ENCODE results near the gene BTRC.

Gene BTRC

GRCh38 chr10:101451261-101451660, 97.3 kb downstream of the BTRC start:
- peak; percentile 6 for FAIRE-seq
- no peak for TF ChIP-seq POLR2A (IDR thresholded peaks at IDR 0.05; ENCODE audit: low read depth, low read length)
- no peak for DNase-seq (ENCODE audit: insufficient read length, low spot score)

DNA sequence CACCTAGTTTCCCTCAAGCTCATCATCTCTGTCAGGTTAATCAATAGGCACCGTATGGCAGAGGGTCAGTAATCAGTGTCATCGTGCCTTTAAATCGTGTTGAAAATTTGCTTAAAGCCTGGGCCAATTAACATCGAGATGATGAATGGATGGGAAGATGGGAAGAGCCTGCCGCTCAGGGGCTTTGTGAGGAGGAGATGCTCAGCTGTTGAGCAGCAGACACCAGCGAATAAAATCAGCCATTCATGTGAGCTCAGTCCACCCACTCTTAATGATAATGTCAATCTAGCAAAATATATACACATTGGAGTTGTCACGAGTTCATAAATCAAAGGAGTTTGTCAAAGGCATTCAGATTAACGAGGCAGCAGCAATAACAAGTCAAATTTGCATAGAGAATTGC, 97.7 kb downstream of the BTRC start:
- DNase-seq (ENCODE audit: insufficient read length, low spot score) (no peak), FAIRE-seq (no peak)
- TF ChIP-seq POLR2A (IDR thresholded peaks at IDR 0.05; ENCODE audit: low read depth, low read length): no peak

DNA sequence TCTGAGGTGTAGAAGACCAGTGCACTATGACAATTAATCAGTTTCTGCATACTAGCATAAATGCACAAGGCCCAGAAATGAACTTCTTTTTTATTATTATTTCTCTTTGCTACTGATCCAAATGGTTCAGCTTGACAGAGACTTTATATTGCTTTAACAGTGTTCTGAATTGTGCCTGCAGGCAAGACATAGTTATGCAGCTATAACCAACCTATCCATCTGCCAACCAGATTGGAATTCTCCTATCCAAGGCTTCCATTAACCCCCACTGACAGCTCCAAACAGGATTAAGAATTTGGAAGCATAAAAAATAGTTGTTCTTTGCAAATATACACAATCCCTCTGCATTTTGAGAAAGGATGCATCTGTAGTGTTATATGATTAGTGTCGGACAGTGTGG, 98.2 kb downstream of the BTRC start:
- FAIRE-seq (no peak), DNase-seq (ENCODE audit: insufficient read length, low spot score) (no peak)
- no peak for TF ChIP-seq POLR2A (IDR thresholded peaks at IDR 0.05; ENCODE audit: low read depth, low read length)

- DNase-seq (ENCODE audit: insufficient read length, low spot score) (no peak), FAIRE-seq (no peak)
- no peak for TF ChIP-seq POLR2A (IDR thresholded peaks at IDR 0.05; ENCODE audit: low read depth, low read length)
These were observed 98.6 kb downstream of the BTRC start for GRCh38 chr10:101452593-101452992.

- no peak for DNase-seq (ENCODE audit: insufficient read length, low spot score)
- no peak for FAIRE-seq
- no peak for TF ChIP-seq POLR2A (IDR thresholded peaks at IDR 0.05; ENCODE audit: low read depth, low read length)
These were observed 99.4 kb downstream of the BTRC start for GRCh38 chr10:101453318-101453717.

- no peak for FAIRE-seq
- TF ChIP-seq POLR2A (IDR thresholded peaks at IDR 0.05; ENCODE audit: low read depth, low read length): no peak
These were observed 100.1 kb downstream of the BTRC start for GRCh38 chr10:101453791-101454718.

GRCh38 chr10:101458869-101459268, 104.9 kb downstream of the BTRC start:
- FAIRE-seq (no peak), DNase-seq (ENCODE audit: insufficient read length, low spot score) (no peak)
- TF ChIP-seq POLR2A (IDR thresholded peaks at IDR 0.05; ENCODE audit: low read depth, low read length): no peak

More at GRCh38 chr10:101453791-101454718, 100.1 kb downstream of the BTRC start:
- no peak for DNase-seq (ENCODE audit: insufficient read length, low spot score)

DNA sequence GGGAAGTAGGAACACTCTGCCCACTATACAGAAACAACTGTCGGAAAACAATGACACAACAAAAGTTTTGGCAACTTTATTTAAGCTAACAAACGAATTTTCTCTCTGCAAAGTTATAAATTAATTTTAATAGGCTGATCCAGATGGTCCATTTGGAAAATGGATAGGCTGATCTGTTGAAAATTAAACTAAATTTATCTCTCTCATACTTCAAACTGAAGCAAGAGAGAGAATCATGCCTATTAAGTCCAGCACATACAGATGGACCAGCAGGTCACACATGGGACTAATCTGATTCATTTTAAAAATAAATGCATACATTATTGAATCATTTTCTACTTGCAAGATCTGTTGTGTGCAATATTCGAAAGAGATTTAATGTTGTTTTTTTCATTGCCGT, 110.1 kb downstream of the BTRC start:
- DNase-seq (ENCODE audit: insufficient read length, low spot score): no peak
- no peak for TF ChIP-seq POLR2A (IDR thresholded peaks at IDR 0.05; ENCODE audit: low read depth, low read length)
- FAIRE-seq: no peak

DNA sequence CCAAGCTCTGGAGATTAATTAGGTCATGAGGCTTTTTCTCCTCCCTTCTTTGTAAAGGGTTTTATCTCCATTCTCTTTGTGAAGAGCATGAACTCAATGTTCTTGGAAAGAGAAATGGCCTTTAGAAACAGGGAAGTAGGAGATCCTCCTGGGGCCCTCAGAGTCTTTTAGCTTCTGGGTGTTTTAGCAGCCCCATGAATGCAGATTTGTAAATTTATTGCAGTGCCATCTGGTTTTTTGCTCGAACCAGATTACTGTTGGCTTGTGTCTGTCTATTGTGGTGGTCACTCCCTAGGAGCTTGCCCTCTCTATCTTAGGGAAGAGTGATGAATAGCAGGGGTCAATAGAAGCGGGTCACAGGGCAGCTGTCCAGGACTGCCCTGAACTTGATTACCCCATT, 110.6 kb downstream of the BTRC start:
- TF ChIP-seq POLR2A (IDR thresholded peaks at IDR 0.05; ENCODE audit: low read depth, low read length): no peak
- no peak for DNase-seq (ENCODE audit: insufficient read length, low spot score)
- no peak for FAIRE-seq

GRCh38 chr10:101466016-101466912, 112.3 kb downstream of the BTRC start:
- no peak for FAIRE-seq
- no peak for TF ChIP-seq POLR2A (IDR thresholded peaks at IDR 0.05; ENCODE audit: low read depth, low read length)
- DNase-seq (ENCODE audit: insufficient read length, low spot score): no peak

DNA sequence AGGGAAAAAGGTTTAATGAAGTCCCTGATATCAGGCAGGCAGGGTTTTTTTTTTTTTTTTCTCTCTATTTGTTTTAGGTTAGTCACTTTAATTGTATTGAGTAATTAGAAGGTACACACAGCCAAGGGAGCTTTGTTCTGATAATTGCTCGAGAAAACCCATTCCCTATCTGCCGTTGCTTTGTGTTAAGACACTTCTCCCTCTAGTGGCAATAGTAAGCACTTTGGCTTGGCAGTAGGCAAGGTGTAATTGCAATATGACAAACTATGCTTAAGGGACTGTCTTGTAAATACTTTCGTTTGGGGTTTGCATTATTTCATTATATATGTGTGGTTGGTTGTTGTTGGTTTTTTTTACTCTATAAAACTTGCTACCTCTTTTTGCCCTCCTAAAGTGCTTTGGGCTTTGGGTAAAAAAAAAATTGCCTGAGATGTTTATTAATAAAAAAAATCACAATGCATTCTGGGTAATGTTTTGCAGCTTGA, 113.4 kb downstream of the BTRC start:
- DNase-seq (ENCODE audit: insufficient read length, low spot score): peak; percentile 29
- peak; percentile 96 for FAIRE-seq
- no peak for TF ChIP-seq POLR2A (IDR thresholded peaks at IDR 0.05; ENCODE audit: low read depth, low read length)

DNA sequence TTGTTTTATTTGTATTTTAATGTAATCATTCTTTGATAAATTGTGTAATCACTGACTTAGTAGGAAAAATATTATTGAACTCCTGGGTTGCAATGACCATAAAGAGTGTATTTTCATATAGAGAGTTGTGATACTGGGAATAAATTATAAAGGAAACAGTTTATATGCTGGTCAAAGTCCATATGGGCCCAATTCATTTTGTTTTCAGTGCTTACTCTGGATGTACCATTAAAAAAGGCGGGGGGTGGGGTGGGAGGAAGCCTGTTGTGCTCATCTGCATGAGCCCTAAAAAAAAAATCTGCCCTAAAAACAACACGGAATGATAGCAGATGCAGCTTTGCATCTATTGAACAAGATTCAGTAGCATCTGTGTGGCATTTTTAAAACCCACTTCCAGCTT, 114.2 kb downstream of the BTRC start:
- no peak for FAIRE-seq
- no peak for TF ChIP-seq POLR2A (IDR thresholded peaks at IDR 0.05; ENCODE audit: low read depth, low read length)
- no peak for DNase-seq (ENCODE audit: insufficient read length, low spot score)

DNA sequence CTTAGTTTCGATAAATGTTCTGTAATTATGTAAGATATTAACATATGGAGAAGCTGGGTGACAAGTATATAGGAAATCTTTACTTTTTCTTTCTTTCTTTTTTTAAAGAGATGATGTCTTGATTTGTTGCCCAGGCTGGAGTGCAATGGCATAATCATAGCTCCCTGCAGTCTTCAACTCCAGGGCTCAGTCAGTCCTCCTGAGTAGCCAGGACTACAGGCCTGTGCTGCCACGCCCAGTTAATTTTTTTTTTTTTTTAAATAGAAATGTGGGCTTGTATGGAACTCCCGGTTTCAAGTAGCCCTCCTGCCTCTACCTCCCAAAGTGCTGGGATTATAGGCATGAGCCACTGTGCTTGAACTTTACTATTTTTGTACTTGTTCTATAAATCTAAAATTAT, 122.4 kb downstream of the BTRC start:
- DNase-seq (ENCODE audit: insufficient read length, low spot score) (no peak), FAIRE-seq (no peak)
- no peak for TF ChIP-seq POLR2A (IDR thresholded peaks at IDR 0.05; ENCODE audit: low read depth, low read length)

DNA sequence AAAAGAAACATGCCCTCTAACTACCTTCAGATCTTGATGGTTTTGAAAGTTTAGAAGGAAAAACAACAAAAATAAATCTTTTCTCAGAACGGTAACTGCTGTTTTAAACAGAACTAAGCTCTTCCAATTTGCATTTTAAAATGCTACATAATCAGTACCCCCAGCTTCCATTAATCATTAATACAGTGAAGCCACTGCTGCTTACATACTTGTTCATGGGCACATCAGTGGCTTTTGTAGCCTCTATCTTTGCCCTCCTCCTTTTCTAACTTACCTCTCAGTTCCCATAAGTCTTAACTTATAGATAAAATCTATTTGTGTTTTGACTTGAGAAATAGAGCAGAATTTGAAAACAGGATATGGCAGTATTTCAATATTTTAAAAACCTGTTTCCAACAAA, 125.0 kb downstream of the BTRC start:
- no peak for FAIRE-seq

More for the DNA sequence above, 125.0 kb downstream of the BTRC start:
- TF ChIP-seq POLR2A (IDR thresholded peaks at IDR 0.05; ENCODE audit: low read depth, low read length): no peak
- DNase-seq (ENCODE audit: insufficient read length, low spot score): no peak

All from H54 (cell line).